HG03342 (cell line): ENCODE data around the gene TUBB2A.
"Not testable (repeated sequence)": the region's sequence is repeated elsewhere in the genome, so short reads cannot be mapped to it uniquely, and the experiment has no call there.

ENCODE experiments used
- ATAC-seq: cut with Tn5 transposase; IDR thresholded peaks from one replicate; pipeline ENCODE4 v1.9.1; 2021; ENCODE audit warnings: mild to moderate bottlenecking, moderate library complexity; ENCODE audit not compliant: unreplicated experiment

Gene TUBB2A

GRCh38 chr6:3156184-3157130 is 887 bp downstream of the TUBB2A start:
- ATAC-seq: not testable (repeated sequence)

GRCh38 chr6:3155416-3155815 is 1.9 kb downstream of the TUBB2A start:
- ATAC-seq: not testable (repeated sequence)

GRCh38 chr6:3152689-3153088 is 4.7 kb downstream of the TUBB2A start:
- no peak for ATAC-seq

- ATAC-seq: no peak
These were observed 5.7 kb downstream of the TUBB2A start for GRCh38 chr6:3151691-3152090.

GRCh38 chr6:3147914-3148757 is 9.2 kb downstream of the TUBB2A start:
- no peak for ATAC-seq

GRCh38 chr6:3144571-3144970 is 12.8 kb downstream of the TUBB2A start:
- no peak for ATAC-seq

- no peak for ATAC-seq
These were observed 14.2 kb downstream of the TUBB2A start for GRCh38 chr6:3143158-3143557.

GRCh38 chr6:3142536-3142935 is 14.8 kb downstream of the TUBB2A start:
- ATAC-seq: no peak

GRCh38 chr6:3140201-3140600 is 17.1 kb downstream of the TUBB2A start:
- no peak for ATAC-seq

GRCh38 chr6:3139090-3139903 is 18.0 kb downstream of the TUBB2A start:
- ATAC-seq: no peak

GRCh38 chr6:3138341-3138740 is 19.0 kb downstream of the TUBB2A start:
- no peak for ATAC-seq

GRCh38 chr6:3137873-3138272 is 19.5 kb downstream of the TUBB2A start:
- ATAC-seq: not testable (repeated sequence)

- no peak for ATAC-seq
These were observed 20.1 kb downstream of the TUBB2A start for GRCh38 chr6:3137057-3137777.

- no peak for ATAC-seq
These were observed 20.9 kb downstream of the TUBB2A start for GRCh38 chr6:3136292-3137011.

- no peak for ATAC-seq
These were observed 21.6 kb downstream of the TUBB2A start for GRCh38 chr6:3135668-3136291.

- no peak for ATAC-seq
These were observed 23.8 kb downstream of the TUBB2A start for GRCh38 chr6:3133515-3133914.

GRCh38 chr6:3131695-3132094 is 25.6 kb downstream of the TUBB2A start:
- no peak for ATAC-seq

- ATAC-seq: no peak
These were observed 28.8 kb downstream of the TUBB2A start for GRCh38 chr6:3128356-3129108.
